ENCODE measurements around the gene PUS1.

GRCh38 chr12:131914179-131914702 is 14.8 kb upstream of the PUS1 start:
- TF ChIP-seq, protein P1, sequence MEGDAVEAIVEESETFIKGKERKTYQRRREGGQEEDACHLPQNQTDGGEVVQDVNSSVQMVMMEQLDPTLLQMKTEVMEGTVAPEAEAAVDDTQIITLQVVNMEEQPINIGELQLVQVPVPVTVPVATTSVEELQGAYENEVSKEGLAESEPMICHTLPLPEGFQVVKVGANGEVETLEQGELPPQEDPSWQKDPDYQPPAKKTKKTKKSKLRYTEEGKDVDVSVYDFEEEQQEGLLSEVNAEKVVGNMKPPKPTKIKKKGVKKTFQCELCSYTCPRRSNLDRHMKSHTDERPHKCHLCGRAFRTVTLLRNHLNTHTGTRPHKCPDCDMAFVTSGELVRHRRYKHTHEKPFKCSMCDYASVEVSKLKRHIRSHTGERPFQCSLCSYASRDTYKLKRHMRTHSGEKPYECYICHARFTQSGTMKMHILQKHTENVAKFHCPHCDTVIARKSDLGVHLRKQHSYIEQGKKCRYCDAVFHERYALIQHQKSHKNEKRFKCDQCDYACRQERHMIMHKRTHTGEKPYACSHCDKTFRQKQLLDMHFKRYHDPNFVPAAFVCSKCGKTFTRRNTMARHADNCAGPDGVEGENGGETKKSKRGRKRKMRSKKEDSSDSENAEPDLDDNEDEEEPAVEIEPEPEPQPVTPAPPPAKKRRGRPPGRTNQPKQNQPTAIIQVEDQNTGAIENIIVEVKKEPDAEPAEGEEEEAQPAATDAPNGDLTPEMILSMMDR (IDR thresholded peaks at IDR 0.05; ENCODE audit: control extremely low read depth in 1 of 3, insufficient read depth in 1 of 3, low read depth in 1 of 3, low read length in 3 of 3), result no peak
- TF ChIP-seq GABPA (IDR thresholded peaks at IDR 0.05; ENCODE audit: borderline replicate concordance, insufficient read depth, low read length), result no peak
- no peak for TF ChIP-seq ZNF274 (IDR thresholded peaks at IDR 0.05; ENCODE audit: borderline replicate concordance, extremely low read depth, low read length)
- TF ChIP-seq POLR2AphosphoS5 (IDR thresholded peaks at IDR 0.05; ENCODE audit: low read depth, low read length), result no peak
- no peak for TF ChIP-seq RNF2 (IDR thresholded peaks at IDR 0.05; ENCODE audit: borderline replicate concordance, low read depth, low read length, missing control alignments, poor library complexity, severe bottlenecking)
